Measurements from ENCODE around the gene PPCDC. TPM values are rescaled to one million over a fixed set of nuclear protein-coding genes. Genes with fewer than 3 reads are reported as not detected.
A peak's percentile ranks its signal among the peaks of the same experiment; 100 is the strongest.

The PPCDC gene, protein sequence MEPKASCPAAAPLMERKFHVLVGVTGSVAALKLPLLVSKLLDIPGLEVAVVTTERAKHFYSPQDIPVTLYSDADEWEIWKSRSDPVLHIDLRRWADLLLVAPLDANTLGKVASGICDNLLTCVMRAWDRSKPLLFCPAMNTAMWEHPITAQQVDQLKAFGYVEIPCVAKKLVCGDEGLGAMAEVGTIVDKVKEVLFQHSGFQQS
- 3.7 TPM for total RNA-seq

GRCh38 chr15:75023181-75023871 lies at the start of gene PPCDC:
Gene PPCDC (plus strand): TSS chr15:75023590. CDS start chr15:75028319, 4,729 bp downstream.
- peak; percentile 33 for FAIRE-seq
- DNase-seq (ENCODE audit: low spot score in 2 of 2), result peak; percentile 90 to 99

- FAIRE-seq, result no peak
These were observed 47.2 kb upstream of the PPCDC start for GRCh38 chr15:74976159-74976558.

GRCh38 chr15:74977599-74977998 lies 45.8 kb upstream of the PPCDC start:
- FAIRE-seq (no peak), DNase-seq (ENCODE audit: low spot score in 2 of 2) (no peak)

More at GRCh38 chr15:74976159-74976558, 47.2 kb upstream of the PPCDC start:
- no peak for DNase-seq (ENCODE audit: low spot score in 2 of 2)

DNA sequence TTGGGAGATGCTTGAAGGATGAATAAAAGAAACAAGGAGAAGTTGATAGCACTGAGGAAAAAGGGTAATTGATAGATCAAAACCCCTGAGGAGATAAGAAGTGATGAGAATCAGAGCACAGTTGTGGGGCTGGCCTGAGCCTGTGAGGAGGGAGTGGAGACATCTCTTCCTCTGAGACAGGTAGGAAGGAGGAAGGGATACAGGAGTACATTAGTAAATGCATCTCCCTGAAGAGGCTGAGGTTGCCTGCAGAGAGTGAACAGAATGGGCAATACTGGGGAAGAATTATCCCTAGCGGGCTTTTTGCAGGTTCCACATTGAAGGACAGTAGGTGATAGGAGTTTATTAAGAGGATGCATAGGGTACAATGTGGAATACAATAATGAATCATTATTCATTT lies 45.3 kb upstream of the PPCDC start:
- DNase-seq (ENCODE audit: low spot score in 2 of 2) (no peak), FAIRE-seq (no peak)

- no peak for DNase-seq (ENCODE audit: low spot score in 2 of 2)
These were observed 44.9 kb upstream of the PPCDC start for GRCh38 chr15:74978503-74978902.

DNA sequence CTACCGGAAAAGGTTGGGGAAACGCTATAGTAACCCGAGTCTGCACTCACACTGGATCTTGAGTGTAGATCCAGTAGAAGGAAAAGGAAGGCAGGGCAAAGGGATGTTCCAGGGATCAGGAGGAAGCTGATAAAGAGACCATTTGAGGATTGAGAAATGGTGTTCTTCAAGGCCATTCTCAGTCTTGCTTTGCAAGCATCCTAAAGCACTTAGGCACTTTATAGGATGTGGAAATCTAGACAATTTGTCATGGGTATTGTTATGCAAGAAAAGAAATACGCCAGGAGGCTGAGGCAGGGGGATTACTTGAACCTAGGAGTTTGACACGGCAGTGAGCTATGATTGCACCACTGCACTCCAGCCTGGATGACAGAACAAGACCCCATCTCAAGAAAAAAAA lies 41.2 kb upstream of the PPCDC start:
- FAIRE-seq (no peak), DNase-seq (ENCODE audit: low spot score in 2 of 2) (no peak)

More at GRCh38 chr15:74978503-74978902, 44.9 kb upstream of the PPCDC start:
- FAIRE-seq, result no peak

- no peak for FAIRE-seq
- DNase-seq (ENCODE audit: low spot score in 2 of 2), result no peak
These were observed 39.6 kb upstream of the PPCDC start for GRCh38 chr15:74983725-74984231.

DNA sequence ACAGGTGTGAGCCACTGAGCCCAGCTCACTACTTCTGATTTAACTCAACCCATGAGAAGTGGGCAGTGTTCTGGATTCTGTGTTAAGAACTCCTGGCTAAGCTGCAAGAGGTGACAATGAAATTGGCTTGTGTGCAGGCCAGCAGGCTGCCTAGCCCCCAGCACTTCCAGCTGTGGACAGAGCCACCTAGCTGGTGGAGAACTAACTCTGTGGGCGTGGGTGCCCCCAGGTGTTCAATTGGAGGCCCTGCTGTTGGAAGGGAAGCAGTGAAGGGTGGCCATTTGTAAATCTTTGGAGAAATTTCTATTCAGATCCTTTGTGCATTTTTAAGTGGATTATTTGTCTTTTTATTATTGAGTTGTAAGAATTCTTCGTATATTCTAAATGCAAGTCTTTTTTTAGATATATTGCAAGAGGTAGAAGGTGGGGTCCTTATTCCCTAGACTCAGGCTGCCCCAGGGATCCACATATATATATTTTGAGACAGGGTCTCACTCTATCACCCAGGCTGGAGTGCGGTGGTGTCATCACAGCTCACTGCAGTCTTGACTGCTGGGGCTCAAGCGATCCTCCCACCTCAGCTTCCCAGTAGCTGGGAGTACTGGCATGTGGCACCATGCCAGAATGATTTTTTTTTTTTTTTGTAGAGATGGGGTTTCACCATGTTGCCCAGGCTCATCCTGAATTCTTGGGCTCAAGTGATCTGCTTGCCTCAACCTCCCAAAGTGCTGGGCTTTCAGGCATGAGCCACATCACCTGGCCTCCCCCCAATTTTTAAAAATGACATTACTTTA lies 35.2 kb upstream of the PPCDC start:
- no peak for DNase-seq (ENCODE audit: low spot score in 2 of 2)
- FAIRE-seq, result no peak

GRCh38 chr15:74989527-74989926 lies 33.9 kb upstream of the PPCDC start:
- DNase-seq (ENCODE audit: low spot score in 2 of 2), result no peak
- no peak for FAIRE-seq

- DNase-seq (ENCODE audit: low spot score in 2 of 2) (no peak), FAIRE-seq (no peak)
These were observed 30.8 kb upstream of the PPCDC start for GRCh38 chr15:74992619-74993018.

GRCh38 chr15:74994236-74994635 lies 29.2 kb upstream of the PPCDC start:
- FAIRE-seq (no peak), DNase-seq (ENCODE audit: low spot score in 2 of 2) (peak in 1 of 2 donors; percentile 46)

GRCh38 chr15:74994685-74995084 lies 28.7 kb upstream of the PPCDC start:
- no peak for DNase-seq (ENCODE audit: low spot score in 2 of 2)
- no peak for FAIRE-seq

DNA sequence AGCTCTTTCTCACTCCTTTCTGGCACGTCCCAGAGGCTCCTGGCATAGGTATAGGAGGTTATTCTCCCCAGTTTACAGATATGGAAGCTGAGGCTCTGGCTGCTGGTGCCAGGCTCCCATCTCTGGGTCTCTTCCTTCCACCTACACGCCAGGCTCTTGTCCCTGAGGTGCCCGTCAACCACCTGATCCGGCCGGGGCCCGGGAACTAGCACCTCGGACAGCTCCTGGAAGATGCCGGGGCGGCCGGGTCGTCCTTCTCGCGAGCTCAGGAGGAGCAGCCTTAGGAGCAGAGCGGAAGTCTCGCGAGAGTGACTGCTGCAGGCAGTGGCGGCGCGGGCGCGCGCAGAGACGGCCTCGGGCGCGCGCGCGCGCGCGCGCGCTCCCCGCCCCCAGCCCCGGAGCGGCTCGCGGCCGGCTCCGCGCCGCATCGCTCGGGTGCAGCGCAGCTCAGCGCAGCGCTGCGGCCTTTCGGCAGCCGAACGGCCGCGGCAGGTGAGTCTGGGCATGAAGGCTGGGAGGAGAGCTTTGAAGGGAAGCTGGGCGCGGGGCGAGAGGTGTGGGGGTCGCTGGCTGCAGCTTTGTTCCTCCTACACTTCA lies 28.1 kb upstream of the PPCDC start, which contains the start of gene SCAMP5:
SCAMP5 (plus strand) TSS at position 382 of the 597 bp plus-strand sequence. CDS start 16,277 bp downstream, outside the sequence.
- DNase-seq (ENCODE audit: low spot score in 2 of 2) (peak; percentile 95 to 97), FAIRE-seq (no peak)

GRCh38 chr15:74995779-74996765 lies 27.3 kb upstream of the PPCDC start:
- FAIRE-seq (no peak), DNase-seq (ENCODE audit: low spot score in 2 of 2) (peak; percentile 63 to 64)

- FAIRE-seq (no peak), DNase-seq (ENCODE audit: low spot score in 2 of 2) (no peak)
These were observed 26.2 kb upstream of the PPCDC start for GRCh38 chr15:74997141-74997540.

DNA sequence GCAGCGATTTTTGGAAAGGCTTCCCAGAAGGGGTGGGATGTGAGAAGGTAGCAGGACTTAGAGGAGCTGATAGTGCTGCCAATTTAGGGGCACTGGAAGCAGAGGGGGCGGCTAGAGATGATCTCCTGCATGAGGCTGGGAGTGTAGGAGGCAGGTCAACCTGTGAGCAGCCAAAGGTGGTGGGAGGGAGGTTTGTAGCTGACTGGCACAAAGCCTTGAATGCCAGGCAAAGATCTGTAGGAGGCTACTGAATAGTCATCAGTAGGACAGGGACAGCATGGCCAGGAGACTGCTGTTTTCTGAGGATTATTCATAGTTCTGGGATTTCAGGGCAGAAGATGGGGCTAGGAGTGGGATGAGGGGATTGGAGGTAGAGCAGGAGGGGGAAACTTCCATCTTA lies 25.8 kb upstream of the PPCDC start:
- DNase-seq (ENCODE audit: low spot score in 2 of 2) (no peak), FAIRE-seq (no peak)

- DNase-seq (ENCODE audit: low spot score in 2 of 2) (no peak), FAIRE-seq (no peak)
These were observed 22.1 kb upstream of the PPCDC start for GRCh38 chr15:75001310-75001709.

GRCh38 chr15:75002398-75002797 lies 21.0 kb upstream of the PPCDC start:
- DNase-seq (ENCODE audit: low spot score in 2 of 2) (no peak), FAIRE-seq (no peak)

DNA sequence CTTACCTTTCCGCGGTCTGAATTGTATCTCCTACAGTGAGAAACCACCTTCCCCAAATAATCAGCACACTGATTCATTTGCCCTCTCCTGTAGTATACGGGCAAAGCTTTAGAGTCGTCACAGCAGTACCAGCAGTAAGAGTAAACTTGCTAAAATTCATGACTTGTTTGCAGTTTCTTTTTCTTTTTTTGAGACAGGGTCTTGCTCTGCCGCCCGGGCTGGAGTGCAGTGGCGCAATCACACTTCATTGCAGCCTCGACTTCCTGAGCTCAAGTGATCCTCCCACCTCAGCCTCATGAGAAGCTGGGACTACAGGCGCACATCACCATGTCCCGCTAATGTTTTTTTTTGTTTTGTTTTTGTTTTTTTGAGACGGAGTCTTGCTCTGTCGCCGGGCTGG lies 16.2 kb upstream of the PPCDC start:
- FAIRE-seq (no peak), DNase-seq (ENCODE audit: low spot score in 2 of 2) (no peak)
